ENCODE measurements around the gene TBC1D3E. TPM values are rescaled to one million over a fixed set of nuclear protein-coding genes. Genes with fewer than 3 reads are reported as not detected.
"Not testable (repeated sequence)": the region's sequence is repeated elsewhere in the genome, so short reads cannot be mapped to it uniquely, and the experiment has no call there.

The TBC1D3E gene
- not detected for total RNA-seq

GRCh38 chr17:38127651-38128050 lies at the start of gene TBC1D3E:
TSS of gene TBC1D3E (plus strand) at chr17:38127951. CDS start at chr17:38129496, 1,545 bp downstream.
- DNase-seq, result not testable (repeated sequence)

- not testable (repeated sequence) for DNase-seq
Measured at GRCh38 chr17:38087344-38087743, 40.4 kb upstream of the TBC1D3E start.

- DNase-seq, result not testable (repeated sequence)
Measured at GRCh38 chr17:38088120-38088519, 39.6 kb upstream of the TBC1D3E start.

GRCh38 chr17:38094059-38094694 lies 33.6 kb upstream of the TBC1D3E start:
- DNase-seq, result not testable (repeated sequence)

GRCh38 chr17:38099262-38099661 lies 28.5 kb upstream of the TBC1D3E start:
- DNase-seq, result not testable (repeated sequence)

GRCh38 chr17:38119829-38120228 lies 7.9 kb upstream of the TBC1D3E start:
- DNase-seq, result not testable (repeated sequence)

- not testable (repeated sequence) for DNase-seq
Measured at GRCh38 chr17:38134860-38135259, 7.1 kb downstream of the TBC1D3E start.
